GM12878 (cell line): Measurements from ENCODE around the gene EXOC3L1. TPM values are rescaled to one million over a fixed set of nuclear protein-coding genes. Genes with fewer than 3 reads are reported as not detected.

ENCODE experiments used
- ATAC-seq: fragments of 200-7000 bp; cut with Tn5 transposase; 3 replicates; pipeline ENCODE4 v1.9.1; 2020; ENCODE audit warnings: mild to moderate bottlenecking, moderate library complexity
- BruUV-seq: library from RNA; stranded (reverse); fragments of 400-500 nt; replicated peaks from 2 replicates; lab custom pipeline; 2021; lab: Mats Ljungman, UMichigan
- CTCF ChIA-PET: fragments of 300-600 bp; sonication (Branson Sonifier 250); formaldehyde crosslinking; extraction: SDS; loops from one replicate; lab custom pipeline; 2021; ENCODE audit warnings: inconsistent platforms; lab: Yijun Ruan, JAX
- POLR2A ChIA-PET: fragments of 350-600 bp; formaldehyde crosslinking; extraction: SDS; loops from one replicate; lab custom pipeline; 2021; ENCODE audit warnings: inconsistent platforms; lab: Charles Lee
- RAD21 ChIA-PET: fragments of 300-600 bp; sonication (Branson Sonifier 250); formaldehyde crosslinking; loops from one replicate; lab custom pipeline; 2023; ENCODE audit warnings: antibody characterized with exemption; ENCODE audit not compliant: unreplicated experiment; lab: Charles Lee
- SMC1A ChIA-PET: fragments of 300-600 bp; sonication (Branson Sonifier 250); formaldehyde crosslinking; loops from one replicate; lab custom pipeline; 2023; ENCODE audit not compliant: unreplicated experiment, uncharacterized antibody; lab: Charles Lee
- DNase-seq: peaks from one replicate; pipeline ENCODE4 v3.0.0-alpha.2; 2011; ENCODE audit warnings: low read depth, low spot score
- FAIRE-seq: peaks from 3 replicates; lab custom pipeline; 2011; peaks lifted over from hg19 to GRCh38; lab: Jason Lieb, UNC
- H2AFZ ChIP-seq: 2 replicates; pipeline ENCODE4 v1.6.0; 2011; ENCODE audit warnings: low read depth, low read length, control low read depth; ENCODE audit not compliant: control insufficient read depth
- H3K27ac ChIP-seq: 2 replicates; pipeline ENCODE4 v1.5.1; 2011; ENCODE audit warnings: control low read depth; ENCODE audit not compliant: control insufficient read depth, insufficient read depth
- H3K27me3 ChIP-seq, 2 experiments: replicated peaks in 1 of 2; 2 replicates each; pipeline versions ENCODE4 v1.6.0 to v1.6.1; 2011; ENCODE audit warnings: low read length in 1 of 2; ENCODE audit not compliant: control insufficient read depth in 2 of 2, insufficient read depth in 2 of 2
- H3K36me3 ChIP-seq, 2 experiments: 2 replicates each; pipeline ENCODE4 v1.5.1; 2011; ENCODE audit warnings: low read length in 1 of 2; ENCODE audit not compliant: control insufficient read depth in 2 of 2, insufficient read depth in 2 of 2
- H3K4me1 ChIP-seq: 2 replicates; pipeline ENCODE4 v1.6.1; 2011; ENCODE audit warnings: mild to moderate bottlenecking, low read length, moderate library complexity, mixed read lengths; ENCODE audit not compliant: control insufficient read depth, insufficient read depth
- H3K4me2 ChIP-seq: 2 replicates; pipeline ENCODE4 v1.6.0; 2011; ENCODE audit warnings: control low read depth; ENCODE audit not compliant: control insufficient read depth, insufficient read depth
- H3K4me3 ChIP-seq: fragments of 200-600 bp; sonication (generic); 2 replicates; pipeline ENCODE4 v1.5.1; 2016
- H3K79me2 ChIP-seq: 2 replicates; pipeline ENCODE4 v1.6.0; 2011; ENCODE audit warnings: low read length; ENCODE audit not compliant: control insufficient read depth, insufficient read depth
- H3K9ac ChIP-seq: 2 replicates; pipeline ENCODE4 v1.8.0; 2011; ENCODE audit warnings: low read length, control low read depth, mixed read lengths; ENCODE audit not compliant: control insufficient read depth, insufficient read depth
- H3K9me3 ChIP-seq: replicated peaks from 3 replicates; pipeline ENCODE4 v1.5.1; 2011; ENCODE audit warnings: mild to moderate bottlenecking, low read length; ENCODE audit not compliant: control insufficient read depth, insufficient read depth
- H4K20me1 ChIP-seq: 2 replicates; pipeline ENCODE4 v1.6.0; 2011; ENCODE audit not compliant: control insufficient read depth, insufficient read depth
- BCLAF1 ChIP-seq: fragments of 450-650 bp; IDR thresholded peaks from 2 replicates; pipeline ENCODE4 v1.6.1; 2017; ENCODE audit warnings: antibody characterized with exemption, mild to moderate bottlenecking, moderate library complexity
- HDGF ChIP-seq: fragments of 450-650 bp; IDR thresholded peaks from 2 replicates; pipeline ENCODE4 v1.6.1; 2016; ENCODE audit warnings: antibody characterized with exemption
- RAD51 ChIP-seq: fragments of 450-650 bp; IDR thresholded peaks from 2 replicates; pipeline ENCODE4 v1.6.1; 2016; ENCODE audit warnings: moderate library complexity, mild to moderate bottlenecking, inconsistent platforms
- RFX5 ChIP-seq: IDR thresholded peaks from 2 replicates; pipeline ENCODE4 v1.6.1; 2011; ENCODE audit warnings: low read depth, low read length, improper control_type of control experiment
- WGBS: methylation state at CpG from one replicate; pipeline ENCODE4 v1.1.6; 2016; ENCODE audit warnings: low lambda C conversion rate; ENCODE audit not compliant: insufficient replicate concordance, insufficient coverage; ENCODE audit errors: missing lambda C conversion rate; 5-methylcytosine and 5-hydroxymethylcytosine counted together
- in situ Hi-C: fragments of 300-500 bp; cut with MboI; formaldehyde crosslinking; loops from 9 replicates; pipeline ENCODE4 v1.14.3; 2018; ENCODE audit warnings: mixed read lengths
- intact Hi-C: fragments of 100-400 bp; cut with micrococcal nuclease; formaldehyde crosslinking; loops from one replicate; pipeline ENCODE4 v1.14.2; 2022; ENCODE audit not compliant: unreplicated experiment
- polyA plus RNA-seq, 11 experiments: library from polyadenylated mRNA; depleted of rRNA in 4 of 11; unstranded in 6 of 11; stranded (reverse) in 5 of 11; fragments of >200 nt; fragmentation: Nextera tagmentation in 4 of 11; fragmentation: Illumina TruSeq in 1 of 11; extraction: Ambion mirVana in 4 of 11; extraction: Trizol in 1 of 11; gene quantifications; 1 replicate in 1 of 11; 2 replicates in 10 of 11; pipeline versions ENCODE4 v1.2.1 to v1.2.3, GENCODE V29; 2011 to 2016; ENCODE audit warnings: inconsistent platforms in 2 of 11, missing spikeins in 2 of 11, low read depth in 1 of 11
- total RNA-seq, 4 experiments: library from RNA; depleted of rRNA in 3 of 4; stranded (reverse); fragments of >200 nt in 3 of 4; fragmentation: Illumina TruSeq in 1 of 4; extraction: Trizol in 1 of 4; gene quantifications; 2 replicates each; pipeline versions ENCODE4 v1.2.1 to v1.2.3, GENCODE V29; 2013 to 2021

EXOC3L1 gene
- total and polyA plus RNA-seq, 10 of the 15 experiments (the other 5 are each of a cell fraction or from before 2014, with no cell fraction given): 0.07 to 0.42 TPM; not detected in 8

GRCh38 chr16:67195676-67196075 is 5.7 kb upstream of the EXOC3L1 start:
- no peak overlapping the region for H3K27ac ChIP-seq
- peaks cover 8% of the 10 kb centered on the region for H3K4me1 ChIP-seq
- in situ Hi-C loops (no loop called here), intact Hi-C loops (no loop called here)
- H3K4me3 ChIP-seq: no peak overlapping the region
- ChIA-PET POLR2A (interaction anchor here (0.5 to 4.7 kb wide), 2 partner anchors 31 to 79 kb away, joined by 3 to 22 read pairs; partner anchors contain the start of gene TMEM208), CTCF (interaction anchor here (0.7 to 1.1 kb wide), 2 partner anchors 48 to 206 kb away, joined by 3 to 4 read pairs; no protein-coding TSS in a partner anchor), SMC1A (no interaction called here), RAD21 (no interaction called here)
- no peak overlapping the region for H3K9ac ChIP-seq
- H3K27me3 ChIP-seq: no peaks in the 10 kb centered on the region
- peaks cover 7% of the 10 kb centered on the region for H4K20me1 ChIP-seq
- FAIRE-seq: no peak
- DNase-seq: no peak
- H2AFZ ChIP-seq: no peak overlapping the region
- no peak for ATAC-seq
- H3K4me2 ChIP-seq: no peak overlapping the region
- H3K9me3 ChIP-seq: no peaks in the 10 kb centered on the region
- WGBS: 88% methylated on average over 5 of the region's 5 CpGs
- no TSS peak for BruUV-seq
- H3K79me2 ChIP-seq: peaks cover 23% of the 10 kb centered on the region
- H3K36me3 ChIP-seq: peaks cover 14 to 37% of the 10 kb centered on the region in 2 experiments
- no peak for TF ChIP-seq HDGF
- TF ChIP-seq RAD51: no peak
- no peak for TF ChIP-seq RFX5
- no peak for TF ChIP-seq BCLAF1
